SK-N-SH (cell line): ENCODE data around the gene NAV1. TPM values are rescaled to one million over a fixed set of nuclear protein-coding genes. Genes with fewer than 3 reads are reported as not detected.
A peak's percentile ranks its signal among the peaks of the same experiment; 100 is the strongest.

Experiments
- CTCF ChIA-PET: fragments of 300-600, 350-600 bp; formaldehyde crosslinking; extraction: SDS; loops from one replicate; lab custom pipeline; 2021; lab: Yijun Ruan, JAX
- POLR2A ChIA-PET: fragments of 350-600 bp; sonication (Branson Sonifier 250); formaldehyde crosslinking; extraction: SDS; loops from one replicate; lab custom pipeline; 2020; ENCODE audit warnings: antibody characterized with exemption, inconsistent platforms; lab: Yijun Ruan, JAX
- DNase-seq: peaks from one replicate; pipeline ENCODE4 v3.0.0; 2012
- H2AFZ ChIP-seq: fragments of 200-600 bp; sonication (generic); 2 replicates; pipeline ENCODE4 v1.8.1; 2016; ENCODE audit warnings: antibody characterized with exemption, mild to moderate bottlenecking, low read depth
- H3F3A ChIP-seq: fragments of 200-600 bp; sonication (generic); replicated peaks from 2 replicates; pipeline ENCODE3; 2016; ENCODE audit warnings: antibody characterized with exemption, mild to moderate bottlenecking; ENCODE audit not compliant: insufficient read depth
- H3K27ac ChIP-seq, 2 experiments: fragments of 200-500 bp in 1 of 2; fragments of 200-600 bp in 1 of 2; sonication (Bioruptor generic) in 1 of 2; sonication (generic), shearing (Covaris generic) in 1 of 2; 2 replicates each; pipeline versions ENCODE4 v1.5.1 to v1.6.1; 2014 to 2016; ENCODE audit warnings: low read depth in 2 of 2, inconsistent platforms in 1 of 2, low read length in 1 of 2, mild to moderate bottlenecking in 1 of 2, mixed read lengths in 1 of 2
- H3K27me3 ChIP-seq: fragments of 200-600 bp; sonication (generic), shearing (Covaris generic); 2 replicates; pipeline ENCODE4 v1.6.1; 2016; ENCODE audit warnings: mixed run types; ENCODE audit not compliant: insufficient read depth
- H3K36me3 ChIP-seq, 2 experiments: fragments of 200-500 bp in 1 of 2; fragments of 200-600 bp in 1 of 2; sonication (Bioruptor generic) in 1 of 2; sonication (generic) in 1 of 2; replicated peaks in 1 of 2; 2 replicates each; pipeline versions ENCODE3 to v1.5.1; 2014 to 2016; ENCODE audit warnings: low read length in 1 of 2, mild to moderate bottlenecking in 1 of 2; ENCODE audit not compliant: insufficient read depth in 2 of 2, control insufficient read depth in 1 of 2
- H3K4me1 ChIP-seq, 2 experiments: fragments of 200-500 bp in 1 of 2; fragments of 200-600 bp in 1 of 2; sonication (Bioruptor generic) in 1 of 2; sonication (generic), shearing (Covaris generic) in 1 of 2; 2 replicates each; pipeline versions ENCODE4 v1.5.1 to v1.6.1; 2014 to 2016; ENCODE audit warnings: low read depth in 1 of 2, low read length in 1 of 2, mixed run types in 1 of 2; ENCODE audit not compliant: insufficient read depth in 2 of 2, control insufficient read depth in 1 of 2
- H3K4me2 ChIP-seq: fragments of 200-600 bp; sonication (generic), shearing (Covaris generic); 2 replicates; pipeline ENCODE4 v1.6.1; 2017; ENCODE audit warnings: mixed run types
- H3K4me3 ChIP-seq, 2 experiments: fragments of 200-500 bp in 1 of 2; fragments of 200-600 bp in 1 of 2; sonication (Bioruptor generic) in 1 of 2; sonication (generic), shearing (Covaris generic) in 1 of 2; 2 replicates each; pipeline versions ENCODE4 v1.5.1 to v1.8.1; 2014 to 2016; ENCODE audit warnings: low read depth in 2 of 2, inconsistent platforms in 1 of 2, low read length in 1 of 2, mild to moderate bottlenecking in 1 of 2, mixed read lengths in 1 of 2, moderate library complexity in 1 of 2
- H3K79me2 ChIP-seq: fragments of 200-600 bp; sonication (generic); 2 replicates; pipeline ENCODE4 v1.8.1; 2017; ENCODE audit warnings: mild to moderate bottlenecking; ENCODE audit not compliant: insufficient read depth
- H3K9ac ChIP-seq: fragments of 200-600 bp; sonication (generic); 2 replicates; pipeline ENCODE4 v1.6.1; 2017; ENCODE audit warnings: mixed run types
- H3K9me2 ChIP-seq: fragments of 200-600 bp; sonication (generic); 2 replicates; pipeline ENCODE4 v1.6.1; 2017; ENCODE audit warnings: mixed run types
- H3K9me3 ChIP-seq: fragments of 200-600 bp; sonication (generic); 2 replicates; pipeline ENCODE4 v1.6.1; 2017; ENCODE audit warnings: mixed run types, mild to moderate bottlenecking, moderate library complexity
- H4K20me1 ChIP-seq: fragments of 200-600 bp; sonication (generic); 2 replicates; pipeline ENCODE4 v1.6.1; 2017; ENCODE audit warnings: mild to moderate bottlenecking, mixed run types; ENCODE audit not compliant: insufficient read depth
- EP300 ChIP-seq, 2 experiments: IDR thresholded peaks; 2 replicates each; pipeline versions ENCODE4 v1.4.0 to v1.6.1; 2012; ENCODE audit warnings: borderline replicate concordance in 1 of 2, low read depth in 1 of 2, low read length in 1 of 2
- EZH2phosphoT487 ChIP-seq: fragments of 200-600 bp; sonication (generic); IDR thresholded peaks from 2 replicates; pipeline ENCODE4 v1.6.1; 2017; ENCODE audit warnings: low read depth, mixed run types, mild to moderate bottlenecking, antibody characterized with exemption, moderate library complexity, borderline replicate concordance
- FOSL2 ChIP-seq: IDR thresholded peaks from 2 replicates; pipeline ENCODE4 v1.4.0; 2012; ENCODE audit warnings: low read depth, mild to moderate bottlenecking, moderate library complexity, borderline replicate concordance
- FOXJ3 ChIP-seq: sonication (generic); formaldehyde crosslinking; IDR thresholded peaks from 2 replicates; pipeline ENCODE4 v1.5.1; 2020; ENCODE audit warnings: mild to moderate bottlenecking, missing genetic modification reagents
- FOXM1 ChIP-seq: IDR thresholded peaks from 2 replicates; pipeline ENCODE4 v1.4.0; 2012; ENCODE audit warnings: low read depth, mild to moderate bottlenecking
- MXI1 ChIP-seq: IDR thresholded peaks from 2 replicates; pipeline ENCODE4 v1.6.1; 2012; ENCODE audit warnings: mild to moderate bottlenecking, low read depth, low read length, improper control_type of control experiment
- NFIC ChIP-seq: IDR thresholded peaks from 2 replicates; pipeline ENCODE4 v1.4.0; 2012; ENCODE audit warnings: borderline replicate concordance
- NRF1 ChIP-seq: IDR thresholded peaks from 2 replicates; pipeline ENCODE4 v1.6.1; 2012; ENCODE audit warnings: low read depth, mild to moderate bottlenecking, low read length
- RAD21 ChIP-seq: IDR thresholded peaks from 2 replicates; pipeline ENCODE4 v1.6.1; 2012; ENCODE audit warnings: mild to moderate bottlenecking, low read length
- SIN3A ChIP-seq: IDR thresholded peaks from 2 replicates; pipeline ENCODE4 v1.6.1; 2012; ENCODE audit warnings: low read depth, mild to moderate bottlenecking, low read length, moderate library complexity, borderline replicate concordance
- TCF12 ChIP-seq: IDR thresholded peaks from 2 replicates; pipeline ENCODE4 v1.4.0; 2012
- TEAD4 ChIP-seq: IDR thresholded peaks from 2 replicates; pipeline ENCODE4 v1.4.0; 2012; ENCODE audit warnings: mild to moderate bottlenecking, borderline replicate concordance; ENCODE audit not compliant: insufficient read depth
- YY1 ChIP-seq: IDR thresholded peaks from 2 replicates; pipeline ENCODE4 v1.4.0; 2012; ENCODE audit warnings: low read depth, mild to moderate bottlenecking
- WGBS: methylation state at CpG from one replicate; pipeline ENCODE4 v1.1.6; 2017; ENCODE audit warnings: low lambda C conversion rate; 5-methylcytosine and 5-hydroxymethylcytosine counted together
- polyA plus RNA-seq, 3 experiments: library from polyadenylated mRNA; depleted of rRNA; stranded (reverse); fragments of >200 nt; gene quantifications; 2 replicates each; pipeline ENCODE4 v1.2.3, GENCODE V29; 2012
- TF ChIP-seq, protein P1 (sequence below): fragments of 150-350 bp; IDR thresholded peaks from 2 replicates; pipeline ENCODE4 v1.6.1; 2016; ENCODE audit warnings: mild to moderate bottlenecking, low read depth, low read length
- TF ChIP-seq, protein P2 (sequence below): IDR thresholded peaks from 2 replicates; pipeline ENCODE4 v1.4.0; 2012; ENCODE audit warnings: low read depth, borderline replicate concordance
- TF ChIP-seq, protein P3 (sequence below): fragments of 150-350 bp; IDR thresholded peaks from 2 replicates; pipeline ENCODE4 v1.6.1; 2017; ENCODE audit warnings: antibody characterized with exemption, low read length, low read depth, borderline replicate concordance

The NAV1 gene
- polyA plus RNA-seq, 1 of the 3 experiments (the other 2 are of a cell fraction) = 16.1 TPM

DNA sequence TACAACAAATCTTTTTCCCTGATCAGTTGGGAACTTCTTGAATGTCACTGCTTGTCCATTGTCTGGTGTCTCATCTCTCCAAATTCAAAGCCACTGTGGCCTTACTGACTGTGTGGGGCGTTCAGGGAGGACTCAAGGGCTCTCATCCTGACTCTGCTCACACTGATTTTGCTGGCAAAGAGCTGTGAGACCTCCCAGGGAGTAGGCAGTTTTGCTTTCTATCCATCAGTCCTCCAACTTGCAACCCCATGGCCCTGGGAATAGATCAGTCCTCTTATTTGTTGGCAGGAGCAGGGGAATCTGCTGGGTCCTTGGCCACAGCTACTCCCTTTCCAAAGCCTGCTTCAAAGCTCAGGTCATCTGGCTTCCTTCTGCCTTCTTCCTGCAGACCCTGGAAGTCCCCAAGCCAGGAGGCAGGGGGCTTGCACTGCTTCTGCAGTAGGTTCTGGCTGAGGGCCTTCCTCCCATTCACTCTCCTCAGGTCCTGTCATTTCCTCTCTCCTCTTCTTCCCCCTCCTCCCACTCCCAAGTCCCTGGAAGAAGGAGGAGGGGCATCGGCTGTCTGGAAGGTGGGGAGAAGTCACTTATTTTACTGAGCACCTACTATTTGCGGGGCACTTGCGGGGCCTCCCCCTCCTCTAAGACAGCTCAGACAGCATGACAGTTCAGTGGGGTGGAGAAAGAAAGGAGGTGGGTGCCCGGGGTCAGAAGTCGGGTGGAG, 876 bp upstream of the NAV1 start:
- H3K27ac ChIP-seq = peak overlapping the region; percentile 84 to 94
- WGBS = 28% methylated on average over 6 of the region's 6 CpGs
- peak overlapping the region; percentile 94; the same call in 1 of the 2 replicates for H3K9ac ChIP-seq
- H3K79me2 ChIP-seq = peaks cover 57% of the 10 kb centered on the region
- H3K36me3 ChIP-seq = no peaks in the 10 kb centered on the region
- ChIA-PET POLR2A (interaction anchor here (1.9 kb wide), 1 partner anchor 111 kb away, joined by 5 read pairs; no protein-coding TSS in a partner anchor), CTCF (interaction anchor here (0.9 to 14.0 kb wide), 7 partner anchors 7 to 255 kb away, joined by 3 to 196 read pairs (median 14); no protein-coding TSS in a partner anchor)
- H3K4me3 ChIP-seq = peak overlapping the region; percentile 90 to 92
- no peaks in the 10 kb centered on the region for H3K9me2 ChIP-seq
- TF ChIP-seq NRF1 (no peak), FOXJ3 (no peak), TEAD4 (no peak), FOSL2 (no peak), RAD21 (no peak), MXI1 (no peak), TCF12 (no peak), YY1 (no peak), NFIC (no peak), EP300 (IDR thresholded peaks at IDR 0.05; ENCODE audit: borderline replicate concordance in 1 of 2, low read depth in 1 of 2, low read length in 1 of 2) (no peak), SIN3A (no peak), EZH2phosphoT487 (no peak), FOXM1 (no peak)
- TF ChIP-seq, protein P1, sequence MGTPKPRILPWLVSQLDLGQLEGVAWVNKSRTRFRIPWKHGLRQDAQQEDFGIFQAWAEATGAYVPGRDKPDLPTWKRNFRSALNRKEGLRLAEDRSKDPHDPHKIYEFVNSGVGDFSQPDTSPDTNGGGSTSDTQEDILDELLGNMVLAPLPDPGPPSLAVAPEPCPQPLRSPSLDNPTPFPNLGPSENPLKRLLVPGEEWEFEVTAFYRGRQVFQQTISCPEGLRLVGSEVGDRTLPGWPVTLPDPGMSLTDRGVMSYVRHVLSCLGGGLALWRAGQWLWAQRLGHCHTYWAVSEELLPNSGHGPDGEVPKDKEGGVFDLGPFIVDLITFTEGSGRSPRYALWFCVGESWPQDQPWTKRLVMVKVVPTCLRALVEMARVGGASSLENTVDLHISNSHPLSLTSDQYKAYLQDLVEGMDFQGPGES = no peak
- TF ChIP-seq, protein P2, sequence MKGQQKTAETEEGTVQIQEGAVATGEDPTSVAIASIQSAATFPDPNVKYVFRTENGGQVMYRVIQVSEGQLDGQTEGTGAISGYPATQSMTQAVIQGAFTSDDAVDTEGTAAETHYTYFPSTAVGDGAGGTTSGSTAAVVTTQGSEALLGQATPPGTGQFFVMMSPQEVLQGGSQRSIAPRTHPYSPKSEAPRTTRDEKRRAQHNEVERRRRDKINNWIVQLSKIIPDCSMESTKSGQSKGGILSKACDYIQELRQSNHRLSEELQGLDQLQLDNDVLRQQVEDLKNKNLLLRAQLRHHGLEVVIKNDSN = no peak
- TF ChIP-seq, protein P3, sequence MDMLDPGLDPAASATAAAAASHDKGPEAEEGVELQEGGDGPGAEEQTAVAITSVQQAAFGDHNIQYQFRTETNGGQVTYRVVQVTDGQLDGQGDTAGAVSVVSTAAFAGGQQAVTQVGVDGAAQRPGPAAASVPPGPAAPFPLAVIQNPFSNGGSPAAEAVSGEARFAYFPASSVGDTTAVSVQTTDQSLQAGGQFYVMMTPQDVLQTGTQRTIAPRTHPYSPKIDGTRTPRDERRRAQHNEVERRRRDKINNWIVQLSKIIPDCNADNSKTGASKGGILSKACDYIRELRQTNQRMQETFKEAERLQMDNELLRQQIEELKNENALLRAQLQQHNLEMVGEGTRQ = no peak
- H4K20me1 ChIP-seq = no peaks in the 10 kb centered on the region; the same call in 1 of the 2 replicates
- H3K27me3 ChIP-seq = no peaks in the 10 kb centered on the region
- H3F3A ChIP-seq = peaks cover 77% of the 10 kb centered on the region
- peak overlapping the region; percentile 93 for H3K4me2 ChIP-seq
- DNase-seq = no peak
- H3K9me3 ChIP-seq = no peaks in the 10 kb centered on the region
- H3K4me1 ChIP-seq = peaks cover 34 to 40% of the 10 kb centered on the region in 2 experiments
- H2AFZ ChIP-seq = 0 out of 2 replicates have a peak overlapping the region, but pooled peaks have one; percentile 7
